GM12891 (cell line): ENCODE measurements around the gene NPIPA7.
"Not testable (repeated sequence)": the region's sequence is repeated elsewhere in the genome, so short reads cannot be mapped to it uniquely, and the experiment has no call there.

Source experiments
- POLR2A ChIP-seq: IDR thresholded peaks from 2 replicates; pipeline ENCODE4 v1.6.1; 2011; ENCODE audit warnings: low read depth, low read length, control low read depth
- SPI1 ChIP-seq: IDR thresholded peaks from 2 replicates; pipeline ENCODE4 v1.6.1; 2011; ENCODE audit warnings: low read depth, low read length, control low read depth
- TAF1 ChIP-seq: IDR thresholded peaks from 2 replicates; pipeline ENCODE4 v1.6.1; 2011; ENCODE audit warnings: low read depth, low read length, control low read depth

- TF ChIP-seq POLR2A, SPI1, TAF1: not testable (repeated sequence)
Observed at GRCh38 chr16:16417914-16418544, 39.1 kb downstream of the NPIPA7 start.
